ENCODE results near the gene ENOX1.

Gene ENOX1

GRCh38 chr13:43472339-43472738, 314.4 kb downstream of the ENOX1 start:
- no peak for TF ChIP-seq ZFX (IDR thresholded peaks at IDR 0.05; ENCODE audit: borderline replicate concordance)
- no peak for TF ChIP-seq CTCF (IDR thresholded peaks at IDR 0.05)

GRCh38 chr13:43470610-43471009, 316.2 kb downstream of the ENOX1 start:
- TF ChIP-seq CTCF (IDR thresholded peaks at IDR 0.05) (no peak), ZFX (IDR thresholded peaks at IDR 0.05; ENCODE audit: borderline replicate concordance) (no peak)
- no peak overlapping the region for H3K27ac ChIP-seq

More at GRCh38 chr13:43472339-43472738, 314.4 kb downstream of the ENOX1 start:
- no peak overlapping the region for H3K27ac ChIP-seq

- H3K27ac ChIP-seq: no peak overlapping the region
- TF ChIP-seq CTCF (IDR thresholded peaks at IDR 0.05): no peak
Observed at GRCh38 chr13:43469791-43470190, 317.0 kb downstream of the ENOX1 start.

GRCh38 chr13:43464578-43465264, 322.1 kb downstream of the ENOX1 start:
- TF ChIP-seq CTCF (IDR thresholded peaks at IDR 0.05) (no peak), ZFX (IDR thresholded peaks at IDR 0.05; ENCODE audit: borderline replicate concordance) (no peak)
- no peak overlapping the region for H3K27ac ChIP-seq

GRCh38 chr13:43448605-43449336, 338.0 kb downstream of the ENOX1 start:
- no peak for TF ChIP-seq ZFX (IDR thresholded peaks at IDR 0.05; ENCODE audit: borderline replicate concordance)
- no peak overlapping the region for H3K27ac ChIP-seq

- no peak overlapping the region for H3K27ac ChIP-seq
- TF ChIP-seq CTCF (IDR thresholded peaks at IDR 0.05) (no peak), ZFX (IDR thresholded peaks at IDR 0.05; ENCODE audit: borderline replicate concordance) (no peak)
Observed at GRCh38 chr13:43446126-43446525, 340.6 kb downstream of the ENOX1 start.

GRCh38 chr13:43445668-43446067, 341.1 kb downstream of the ENOX1 start:
- TF ChIP-seq ZFX (IDR thresholded peaks at IDR 0.05; ENCODE audit: borderline replicate concordance) (no peak), CTCF (IDR thresholded peaks at IDR 0.05) (no peak)
- H3K27ac ChIP-seq: no peak overlapping the region
